DOHH2 (cell line): Measurements from ENCODE around the gene CDK5RAP3.

Experiments
- EZH2phosphoT487 ChIP-seq: fragments of 200-600 bp; sonication (generic); IDR thresholded peaks from 2 replicates; pipeline ENCODE4 v1.6.1; 2017; ENCODE audit warnings: borderline replicate concordance, mild to moderate bottlenecking, antibody characterized with exemption, low read length, moderate library complexity, mixed read lengths
- TF ChIP-seq, protein P1 (sequence below): fragments of 200-600 bp; sonication (generic); IDR thresholded peaks from one replicate; pipeline ENCODE4 v1.5.1; 2014; ENCODE audit warnings: antibody characterized with exemption, mild to moderate bottlenecking, low read depth, low read length; ENCODE audit not compliant: poor library complexity, severe bottlenecking

DNA sequence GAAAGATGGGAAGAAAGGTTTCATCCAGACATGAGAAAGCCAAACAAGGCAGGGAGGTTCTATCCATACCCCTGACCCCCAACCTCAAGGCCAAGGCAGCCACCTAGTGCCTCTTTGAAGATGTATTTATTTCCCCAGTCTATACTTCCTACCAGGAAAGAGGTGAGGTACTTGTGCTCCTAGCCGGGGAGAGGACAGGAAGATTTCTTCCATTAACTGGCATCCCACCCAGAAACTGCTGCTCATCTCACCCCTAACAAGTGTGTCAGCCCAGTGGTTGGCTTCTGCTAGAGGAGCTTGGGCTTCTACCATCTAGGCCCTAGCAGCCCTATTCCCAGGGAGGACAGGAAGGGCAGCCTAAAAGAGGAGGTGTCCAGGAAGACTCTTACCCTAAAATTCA, 57.8 kb downstream of the CDK5RAP3 start:
- TF ChIP-seq, protein P1, sequence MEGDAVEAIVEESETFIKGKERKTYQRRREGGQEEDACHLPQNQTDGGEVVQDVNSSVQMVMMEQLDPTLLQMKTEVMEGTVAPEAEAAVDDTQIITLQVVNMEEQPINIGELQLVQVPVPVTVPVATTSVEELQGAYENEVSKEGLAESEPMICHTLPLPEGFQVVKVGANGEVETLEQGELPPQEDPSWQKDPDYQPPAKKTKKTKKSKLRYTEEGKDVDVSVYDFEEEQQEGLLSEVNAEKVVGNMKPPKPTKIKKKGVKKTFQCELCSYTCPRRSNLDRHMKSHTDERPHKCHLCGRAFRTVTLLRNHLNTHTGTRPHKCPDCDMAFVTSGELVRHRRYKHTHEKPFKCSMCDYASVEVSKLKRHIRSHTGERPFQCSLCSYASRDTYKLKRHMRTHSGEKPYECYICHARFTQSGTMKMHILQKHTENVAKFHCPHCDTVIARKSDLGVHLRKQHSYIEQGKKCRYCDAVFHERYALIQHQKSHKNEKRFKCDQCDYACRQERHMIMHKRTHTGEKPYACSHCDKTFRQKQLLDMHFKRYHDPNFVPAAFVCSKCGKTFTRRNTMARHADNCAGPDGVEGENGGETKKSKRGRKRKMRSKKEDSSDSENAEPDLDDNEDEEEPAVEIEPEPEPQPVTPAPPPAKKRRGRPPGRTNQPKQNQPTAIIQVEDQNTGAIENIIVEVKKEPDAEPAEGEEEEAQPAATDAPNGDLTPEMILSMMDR = no peak
- TF ChIP-seq EZH2phosphoT487 = no peak
